ENCODE measurements around the gene ADAMTS14.

Gene ADAMTS14

DNA sequence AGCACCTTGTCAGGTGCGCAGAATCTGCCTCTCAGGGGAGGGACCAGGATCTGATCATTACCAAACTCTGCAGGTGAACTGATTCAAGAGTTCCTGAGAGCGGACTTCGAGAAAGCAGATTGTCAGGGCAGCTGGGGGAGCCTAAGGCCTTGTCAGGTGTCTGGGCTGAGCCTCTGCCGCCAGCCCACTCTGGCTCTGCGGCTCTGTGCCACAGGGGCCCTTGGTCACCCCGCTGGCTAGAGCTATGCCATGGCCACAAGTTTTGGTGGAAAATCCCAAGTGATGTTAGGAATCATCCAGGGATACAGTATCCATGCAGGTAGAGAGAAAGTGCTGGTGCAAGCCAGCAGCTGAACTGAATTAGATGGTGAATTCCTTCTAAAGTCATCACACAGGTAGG is 4.2 kb downstream of the ADAMTS14 start:
- DNase-seq (ENCODE audit: low spot score): no peak
- TF ChIP-seq, protein P1, sequence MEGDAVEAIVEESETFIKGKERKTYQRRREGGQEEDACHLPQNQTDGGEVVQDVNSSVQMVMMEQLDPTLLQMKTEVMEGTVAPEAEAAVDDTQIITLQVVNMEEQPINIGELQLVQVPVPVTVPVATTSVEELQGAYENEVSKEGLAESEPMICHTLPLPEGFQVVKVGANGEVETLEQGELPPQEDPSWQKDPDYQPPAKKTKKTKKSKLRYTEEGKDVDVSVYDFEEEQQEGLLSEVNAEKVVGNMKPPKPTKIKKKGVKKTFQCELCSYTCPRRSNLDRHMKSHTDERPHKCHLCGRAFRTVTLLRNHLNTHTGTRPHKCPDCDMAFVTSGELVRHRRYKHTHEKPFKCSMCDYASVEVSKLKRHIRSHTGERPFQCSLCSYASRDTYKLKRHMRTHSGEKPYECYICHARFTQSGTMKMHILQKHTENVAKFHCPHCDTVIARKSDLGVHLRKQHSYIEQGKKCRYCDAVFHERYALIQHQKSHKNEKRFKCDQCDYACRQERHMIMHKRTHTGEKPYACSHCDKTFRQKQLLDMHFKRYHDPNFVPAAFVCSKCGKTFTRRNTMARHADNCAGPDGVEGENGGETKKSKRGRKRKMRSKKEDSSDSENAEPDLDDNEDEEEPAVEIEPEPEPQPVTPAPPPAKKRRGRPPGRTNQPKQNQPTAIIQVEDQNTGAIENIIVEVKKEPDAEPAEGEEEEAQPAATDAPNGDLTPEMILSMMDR (IDR thresholded peaks at IDR 0.05; ENCODE audit: extremely low read depth, missing control alignments): no peak

DNA sequence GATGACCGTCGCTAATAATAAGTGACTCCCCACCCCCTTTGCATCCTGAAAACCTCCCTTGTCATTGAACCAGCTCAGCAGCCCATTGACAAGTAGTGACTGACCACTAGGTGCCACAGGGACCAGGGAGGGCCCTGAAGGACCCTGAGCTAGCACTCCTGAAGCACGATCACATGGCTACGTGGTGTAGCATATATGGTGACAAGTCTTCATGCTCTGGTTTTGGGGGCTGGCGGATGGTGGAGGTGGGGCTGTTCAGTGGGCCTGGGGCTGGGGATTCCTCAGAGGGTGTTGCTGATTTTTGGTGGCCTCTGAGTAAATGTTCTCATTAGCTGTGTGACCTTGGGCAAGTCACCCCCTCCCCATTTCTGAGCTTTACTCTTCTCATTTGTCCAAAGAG is 4.7 kb downstream of the ADAMTS14 start:
- TF ChIP-seq, protein P1 (IDR thresholded peaks at IDR 0.05; ENCODE audit: extremely low read depth, missing control alignments): no peak
- no peak for DNase-seq (ENCODE audit: low spot score)

DNA sequence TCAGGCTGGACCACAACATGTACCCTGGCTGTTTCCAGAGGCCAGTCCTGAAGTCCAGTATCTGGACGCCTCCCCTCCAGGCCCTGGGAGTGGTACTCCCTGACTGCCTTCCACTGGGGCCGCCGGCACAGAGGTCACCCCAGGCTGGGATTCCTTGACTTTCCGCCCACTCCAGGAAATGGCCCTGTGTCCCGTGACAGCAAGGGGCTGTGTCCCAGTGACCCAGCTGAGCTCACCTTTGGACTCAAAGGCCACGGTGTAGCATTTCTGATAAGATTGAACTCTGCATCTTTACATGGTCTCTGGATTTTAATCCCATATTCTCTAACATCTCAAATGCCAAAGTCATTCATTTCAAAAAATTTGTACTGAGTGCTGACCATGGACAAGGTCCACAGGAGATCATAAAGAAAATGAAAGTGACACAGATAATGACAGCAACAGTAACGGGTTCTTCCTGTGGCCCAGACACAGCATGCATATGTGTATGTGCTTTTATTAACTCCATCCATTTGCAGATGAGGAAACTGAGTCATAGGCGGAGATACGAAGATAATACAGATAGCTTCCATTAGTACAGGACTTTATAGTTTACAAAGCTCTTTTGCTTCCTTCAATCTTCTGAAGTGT is 5.4 kb downstream of the ADAMTS14 start:
- DNase-seq (ENCODE audit: low spot score): no peak
- TF ChIP-seq, protein P1 (IDR thresholded peaks at IDR 0.05; ENCODE audit: extremely low read depth, missing control alignments): no peak

DNA sequence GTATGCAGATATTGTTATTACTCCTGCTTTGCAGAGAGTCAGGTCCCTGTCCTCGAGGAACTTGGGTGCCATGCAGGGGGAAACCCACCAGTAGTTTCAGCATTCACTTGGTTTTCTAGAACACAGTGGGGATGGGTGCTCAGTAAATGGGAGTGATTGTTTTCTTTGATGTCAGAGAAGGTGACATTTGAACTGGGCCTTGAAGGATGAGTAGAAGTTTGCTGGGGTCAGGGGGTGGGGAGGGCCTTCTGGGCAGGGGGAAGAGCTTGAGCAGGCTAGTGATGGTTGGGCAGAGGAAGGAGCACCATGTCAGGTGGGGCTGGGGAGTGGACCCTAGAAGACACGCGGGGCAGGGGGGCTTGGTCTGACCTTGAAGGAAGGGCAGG is 5.9 kb downstream of the ADAMTS14 start:
- TF ChIP-seq, protein P1 (IDR thresholded peaks at IDR 0.05; ENCODE audit: extremely low read depth, missing control alignments): no peak

DNA sequence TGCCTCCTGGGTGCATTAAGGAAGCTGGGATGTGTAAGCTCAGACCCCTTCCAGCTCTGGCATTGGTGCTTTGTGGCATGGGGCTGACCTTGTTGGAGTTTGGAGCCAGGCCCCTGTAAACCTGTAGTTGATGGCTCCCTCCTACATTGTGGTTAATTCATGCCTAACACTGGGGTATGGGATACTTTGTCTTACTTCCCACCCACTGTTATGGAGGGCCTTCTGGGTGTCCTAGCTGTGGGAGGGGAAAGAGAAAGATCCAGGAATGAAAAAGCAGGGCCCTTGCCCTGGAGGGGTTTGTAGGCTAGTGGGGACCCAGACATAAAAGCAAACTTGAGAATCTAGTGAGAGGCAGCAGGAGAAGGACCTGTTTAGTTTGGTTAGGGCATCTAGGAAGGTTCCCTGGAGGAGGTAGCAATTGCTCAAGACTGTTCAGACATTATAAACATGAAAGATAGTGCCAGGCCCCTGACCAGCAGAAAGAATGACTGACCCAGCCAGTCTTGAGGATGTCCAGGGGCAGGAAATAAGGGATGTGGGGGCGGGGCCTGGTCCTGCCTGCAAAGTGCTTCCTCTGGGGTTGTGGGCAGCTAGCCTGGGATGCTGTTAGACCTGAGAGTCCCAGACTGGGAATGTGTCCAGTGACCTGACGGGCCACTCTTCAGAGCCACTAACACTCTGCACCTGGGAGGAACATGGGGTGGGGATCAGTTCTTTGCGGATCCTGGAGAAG is 6.6 kb downstream of the ADAMTS14 start:
- DNase-seq (ENCODE audit: low spot score): no peak
- TF ChIP-seq, protein P1 (IDR thresholded peaks at IDR 0.05; ENCODE audit: extremely low read depth, missing control alignments): no peak

More for the DNA sequence above, 5.9 kb downstream of the ADAMTS14 start:
- no peak for DNase-seq (ENCODE audit: low spot score)

DNA sequence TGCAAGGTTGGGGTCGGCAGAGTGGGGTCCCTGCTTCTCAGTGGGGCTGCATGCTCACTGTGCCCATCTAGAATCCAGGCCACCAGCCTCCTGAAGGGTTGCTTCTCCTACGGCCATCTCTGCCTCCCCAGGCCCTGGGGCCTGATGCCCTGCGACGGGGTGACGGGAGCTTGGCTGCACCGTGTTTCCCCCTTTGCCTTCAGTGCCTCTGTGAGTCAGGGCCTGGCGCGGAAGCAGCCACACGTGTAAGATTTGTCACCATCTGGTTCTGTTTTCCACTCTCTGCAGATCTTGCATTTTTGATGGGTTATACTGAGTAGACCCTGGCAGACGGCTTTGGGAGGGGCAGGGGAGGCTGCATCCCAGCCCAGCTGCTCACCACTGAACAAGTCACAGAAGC is 7.2 kb downstream of the ADAMTS14 start:
- no peak for DNase-seq (ENCODE audit: low spot score)
- TF ChIP-seq, protein P1 (IDR thresholded peaks at IDR 0.05; ENCODE audit: extremely low read depth, missing control alignments): no peak

DNA sequence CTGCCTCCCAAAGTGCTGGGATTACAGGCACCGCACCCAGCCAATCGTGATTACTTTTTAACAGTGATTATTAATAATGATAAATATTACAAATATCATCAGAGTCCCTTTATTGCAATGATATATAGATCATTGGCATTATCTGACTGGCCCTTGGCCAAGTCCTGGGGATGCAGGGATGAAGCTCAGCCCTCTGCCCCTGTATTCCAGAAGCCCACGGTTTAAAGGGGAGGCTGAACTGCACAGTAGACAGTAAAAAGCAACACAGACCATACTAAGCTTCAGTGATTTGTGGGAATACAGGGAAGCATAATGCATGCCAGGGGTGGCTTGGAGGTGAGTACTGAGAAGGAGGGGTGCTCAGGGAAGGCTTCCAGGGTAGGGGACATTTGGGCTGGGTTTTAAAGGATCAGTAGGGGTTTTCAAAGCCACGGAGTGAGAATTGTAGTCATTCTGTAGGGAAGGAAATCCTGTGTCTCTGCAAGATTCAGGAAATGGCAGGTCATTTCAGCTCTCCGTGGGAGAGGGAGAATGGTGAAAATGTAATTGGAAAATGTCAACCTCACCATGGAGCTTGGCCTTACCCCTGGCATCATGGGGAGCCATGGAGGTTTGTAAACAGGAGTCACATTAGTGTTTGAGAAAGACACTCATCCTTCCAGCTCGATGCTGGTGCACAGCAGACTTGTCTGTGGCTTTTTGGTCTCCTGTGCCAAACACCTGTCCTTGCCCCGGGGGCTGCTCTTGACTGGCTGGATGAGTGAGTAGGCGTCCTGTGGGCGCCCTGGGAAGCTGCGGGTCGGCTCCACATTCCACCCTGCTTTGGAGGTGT is 8.8 kb downstream of the ADAMTS14 start:
- no peak for DNase-seq (ENCODE audit: low spot score)
- TF ChIP-seq, protein P1 (IDR thresholded peaks at IDR 0.05; ENCODE audit: extremely low read depth, missing control alignments): no peak
